IPS DF 4.7 (cell line): ENCODE results near the gene SURF6.
"Not testable (repeated sequence)": the region's sequence is repeated elsewhere in the genome, so short reads cannot be mapped to it uniquely, and the experiment has no call there.

Source experiments
- DNase-seq: peaks from one replicate; pipeline ENCODE4 v3.0.0-alpha.2; 2013; ENCODE audit warnings: low spot score; ENCODE audit errors: extremely low read depth

Gene SURF6

DNA sequence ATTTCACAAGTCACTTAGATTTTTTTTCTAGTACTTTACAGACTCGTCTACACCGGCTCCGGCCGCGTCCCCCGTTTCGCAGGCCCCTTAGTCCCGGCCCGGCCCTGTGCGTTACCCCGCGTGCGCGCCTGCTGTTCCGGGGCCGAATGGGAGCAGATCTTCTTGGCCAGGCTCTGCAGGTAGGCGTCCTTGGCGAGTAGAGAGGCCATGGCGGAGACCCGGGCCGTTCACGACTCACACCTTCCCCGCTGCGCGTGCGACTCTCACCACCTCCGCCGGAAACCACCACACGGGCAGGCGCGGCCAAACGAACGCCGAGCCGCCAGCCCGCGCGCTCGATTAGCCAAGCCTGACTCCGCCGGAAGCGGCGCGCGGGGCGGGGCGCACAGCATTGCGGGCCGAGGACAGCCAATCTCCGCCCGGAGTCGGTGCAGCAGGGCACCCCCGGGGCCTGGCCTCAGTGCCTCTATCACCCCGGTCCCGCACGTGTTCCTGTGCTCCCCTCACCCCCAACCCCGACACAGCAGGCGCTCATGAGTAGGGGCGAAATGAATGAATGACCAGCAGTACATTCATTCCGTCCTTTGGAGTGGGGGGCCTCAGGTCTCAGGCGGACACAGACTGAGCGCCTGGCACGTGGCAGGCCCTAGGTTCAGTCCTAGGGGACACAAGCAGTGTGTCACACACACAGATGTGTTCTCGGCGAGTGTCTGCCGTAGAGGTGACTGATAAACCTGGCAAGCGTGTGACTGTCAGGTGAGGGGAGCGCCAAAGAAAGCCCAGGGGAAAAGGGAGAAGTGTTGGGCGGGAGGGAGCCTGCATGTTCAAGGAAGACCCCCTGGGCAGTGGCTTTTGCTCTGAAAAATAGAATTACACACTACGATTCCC, at the start of gene SURF6:
SURF6 (minus strand) TSS at position 265 of the 888 bp plus-strand sequence; CDS start at position 209, 56 bp downstream.
- DNase-seq = no peak

DNA sequence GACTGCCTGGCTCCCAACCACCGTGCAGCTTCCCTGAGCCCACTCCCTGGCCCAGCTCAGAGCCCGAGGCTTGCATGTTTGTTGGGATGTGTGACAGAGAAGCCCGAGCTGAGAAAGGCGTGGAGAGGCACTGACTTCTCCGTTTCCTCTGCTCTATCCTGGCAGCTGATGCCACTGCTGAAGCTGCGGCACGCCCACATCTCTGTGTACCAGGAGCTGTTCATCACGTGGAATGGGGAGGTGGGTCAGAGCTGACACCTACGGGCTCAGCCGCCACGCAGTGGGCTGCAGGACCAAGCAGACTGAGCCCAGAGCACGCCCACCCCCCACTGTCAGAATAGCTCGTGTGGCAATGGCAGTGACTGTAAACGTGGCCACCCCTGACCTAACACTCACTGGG, 49.5 kb upstream of the SURF6 start:
- no peak for DNase-seq

DNA sequence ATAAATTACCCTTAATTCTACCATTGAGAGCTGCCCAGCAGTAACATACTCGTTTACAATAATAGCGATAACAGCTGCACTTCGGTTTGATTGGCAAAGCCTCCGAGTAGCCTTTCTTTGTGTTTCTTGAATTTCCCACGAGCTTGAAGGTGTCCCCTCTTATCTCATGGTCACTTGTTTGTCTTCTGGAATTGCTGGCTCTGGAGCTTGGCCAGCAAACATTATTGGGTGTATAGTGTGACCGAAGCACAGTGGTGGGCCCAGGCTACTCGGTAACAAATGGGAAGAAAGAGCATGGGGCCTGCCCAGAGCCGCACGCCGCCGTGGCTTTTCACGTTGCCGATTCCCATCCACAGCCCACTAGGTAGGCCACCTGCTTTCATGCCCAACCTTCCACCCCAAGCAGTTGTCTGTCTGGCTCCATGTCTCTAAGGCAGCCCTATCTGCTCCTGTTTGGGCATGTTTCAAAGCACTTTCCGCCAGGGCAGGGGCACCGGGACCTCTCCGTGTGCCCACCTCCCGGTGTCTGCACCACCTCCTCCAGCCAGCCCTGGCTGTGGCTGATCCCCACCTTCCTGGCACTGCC, 48.8 kb upstream of the SURF6 start:
- DNase-seq = no peak

GRCh38 chr9:133383438-133383837, 47.5 kb upstream of the SURF6 start:
- DNase-seq = no peak

- DNase-seq = no peak
Observed at GRCh38 chr9:133382507-133383141, 46.6 kb upstream of the SURF6 start.

GRCh38 chr9:133380734-133381133, 44.7 kb upstream of the SURF6 start:
- DNase-seq = no peak

DNA sequence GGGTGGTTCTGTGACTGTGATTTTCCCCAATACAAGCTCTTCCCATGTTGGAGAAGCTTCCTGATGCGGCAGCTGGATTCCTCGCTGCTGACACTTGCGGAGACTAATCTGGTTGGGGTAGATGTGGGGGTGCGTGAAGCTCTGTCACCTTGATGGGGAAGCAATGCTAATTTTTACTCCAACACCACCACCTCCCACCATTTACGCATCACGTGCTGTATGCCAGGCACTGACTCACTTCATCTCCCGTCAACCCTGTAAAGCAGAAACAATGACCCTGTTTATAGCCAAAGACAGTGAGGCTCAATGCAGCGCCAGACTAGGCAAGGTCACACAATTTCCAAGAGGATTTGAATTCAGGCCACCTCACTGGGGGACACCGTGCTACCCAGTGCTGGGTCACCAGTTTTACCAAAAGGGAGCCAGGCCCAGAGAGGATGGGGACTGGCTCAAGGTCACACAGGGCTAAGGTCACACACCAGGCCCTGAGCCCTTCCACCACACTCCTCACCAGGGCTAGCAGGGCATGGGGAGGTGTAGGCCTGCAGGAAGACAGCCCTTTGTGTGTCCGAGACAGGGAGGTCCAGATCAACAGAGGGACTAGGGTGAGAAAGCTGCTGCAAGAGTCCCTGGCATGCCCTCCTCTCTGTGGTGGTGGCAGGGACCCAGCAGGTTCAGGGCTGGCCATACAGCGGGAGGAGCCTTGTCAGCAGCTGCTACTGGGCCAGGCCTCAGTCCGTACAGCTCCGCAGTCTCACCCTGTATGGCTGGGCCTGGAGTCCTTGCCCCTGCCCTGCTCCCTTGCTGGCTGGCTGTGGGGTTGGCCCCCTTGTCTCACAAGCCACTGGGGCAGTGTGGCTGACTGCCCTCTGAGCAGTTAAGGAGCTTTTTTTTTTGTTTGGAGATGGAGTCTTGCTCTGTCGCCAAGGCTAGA, 43.4 kb upstream of the SURF6 start:
- DNase-seq = no peak

GRCh38 chr9:133378408-133378962, 42.5 kb upstream of the SURF6 start:
- no peak for DNase-seq

DNA sequence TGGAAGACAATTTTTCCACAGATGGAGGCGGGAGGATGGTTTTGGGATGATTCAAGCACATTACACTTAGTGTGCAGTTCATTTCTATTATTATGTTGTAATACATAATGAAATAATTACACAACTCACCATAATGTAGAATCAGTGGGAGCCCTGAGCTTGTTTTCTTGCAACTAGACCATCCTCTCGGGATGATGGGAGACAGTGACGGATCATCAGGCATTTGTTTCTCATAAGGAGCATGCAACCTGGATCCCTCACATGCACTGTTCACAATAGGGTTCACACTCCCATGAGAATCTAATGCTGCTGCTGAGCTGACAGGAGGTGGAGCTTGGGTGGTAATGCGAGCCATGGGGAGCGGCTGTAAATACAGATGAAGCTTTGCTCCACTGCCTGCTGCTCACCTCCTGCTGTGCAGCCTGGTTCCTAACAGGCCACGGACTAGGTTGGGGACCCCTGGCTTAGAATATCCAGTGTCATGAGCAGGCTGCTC, 41.8 kb upstream of the SURF6 start:
- no peak for DNase-seq

DNA sequence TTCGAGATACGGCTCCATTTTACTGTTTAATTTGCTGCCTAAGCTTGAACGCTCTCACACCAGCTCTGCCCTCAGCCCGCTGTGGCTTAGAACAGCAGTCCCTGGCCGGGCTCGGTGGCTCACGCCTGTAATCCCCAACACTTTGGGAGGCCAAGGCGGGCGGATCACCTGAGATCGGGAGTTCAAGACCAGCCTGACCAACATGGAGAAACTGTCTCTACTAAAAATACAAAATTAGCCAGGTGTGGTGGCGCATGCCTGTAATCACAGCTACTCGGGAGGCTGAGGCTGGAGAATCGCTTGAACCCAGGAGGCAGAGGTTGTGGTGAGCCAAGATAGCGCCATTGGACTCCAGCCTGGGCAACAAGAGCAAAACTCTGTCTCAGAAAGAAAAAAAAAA, 41.3 kb upstream of the SURF6 start:
- not testable (repeated sequence) for DNase-seq

GRCh38 chr9:133375724-133376654, 40.0 kb upstream of the SURF6 start, which contains the start of the genes STKLD1 and SURF4:
Gene STKLD1, plus strand, starts transcription at chr9:133376366. Its CDS starts 108 bp downstream, at chr9:133376474.
Gene SURF4, minus strand, starts transcription at chr9:133376060. Its CDS starts 91 bp downstream, at chr9:133375969.
- no peak for DNase-seq

DNA sequence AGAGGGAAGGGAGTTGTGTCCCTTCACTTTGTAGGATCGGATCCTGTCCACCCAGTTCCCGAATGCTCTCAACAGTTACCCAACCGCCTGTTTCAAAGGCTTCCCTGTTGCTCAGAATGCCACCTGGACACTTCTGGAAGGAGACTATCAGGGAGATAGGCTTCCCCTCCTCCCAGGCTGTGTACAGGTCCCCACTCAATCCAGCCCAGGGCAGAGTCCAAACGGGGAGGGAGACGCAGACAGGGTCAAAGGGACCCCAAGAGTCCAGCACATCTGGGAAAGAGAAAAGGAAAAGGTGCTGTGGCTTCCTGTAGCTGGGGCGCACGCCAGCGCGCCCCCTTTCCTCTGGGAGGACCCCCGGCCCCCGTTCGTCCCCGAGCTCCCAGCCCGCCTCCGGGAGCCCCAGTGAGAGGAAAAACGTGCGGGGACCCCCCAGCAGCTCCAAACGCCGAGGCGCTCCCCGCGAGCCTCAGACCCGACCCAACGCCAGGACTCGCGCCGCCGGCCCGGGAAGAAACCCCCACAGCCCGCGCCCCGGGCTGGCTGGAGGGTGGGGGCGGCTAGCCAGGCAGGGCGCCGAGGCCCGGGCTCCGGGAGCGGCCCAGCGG, 39.2 kb upstream of the SURF6 start:
- no peak for DNase-seq

DNA sequence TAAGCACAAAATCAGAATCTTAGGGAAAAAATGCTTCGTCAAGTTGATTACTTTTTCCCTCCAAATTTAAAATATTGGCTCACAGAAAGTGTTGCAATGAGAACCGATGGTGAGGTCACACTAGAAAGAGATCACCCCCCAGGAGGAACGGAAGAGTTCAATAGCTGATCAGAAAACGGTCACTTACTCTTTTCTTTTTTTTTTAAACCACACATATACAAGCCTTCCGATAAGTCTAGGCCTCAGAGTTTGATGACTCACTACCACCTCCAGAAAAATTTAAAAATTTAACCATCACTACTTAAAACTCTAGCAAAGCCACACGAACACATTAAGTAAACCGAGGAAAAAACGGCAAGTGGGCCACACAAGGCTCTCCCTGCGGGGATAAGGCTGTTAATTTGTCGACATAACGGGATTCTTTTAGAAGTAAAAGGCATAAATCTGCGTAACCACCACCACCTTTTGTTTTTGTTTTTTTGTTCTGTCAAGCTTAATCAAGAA, 38.7 kb upstream of the SURF6 start:
- DNase-seq = no peak

DNA sequence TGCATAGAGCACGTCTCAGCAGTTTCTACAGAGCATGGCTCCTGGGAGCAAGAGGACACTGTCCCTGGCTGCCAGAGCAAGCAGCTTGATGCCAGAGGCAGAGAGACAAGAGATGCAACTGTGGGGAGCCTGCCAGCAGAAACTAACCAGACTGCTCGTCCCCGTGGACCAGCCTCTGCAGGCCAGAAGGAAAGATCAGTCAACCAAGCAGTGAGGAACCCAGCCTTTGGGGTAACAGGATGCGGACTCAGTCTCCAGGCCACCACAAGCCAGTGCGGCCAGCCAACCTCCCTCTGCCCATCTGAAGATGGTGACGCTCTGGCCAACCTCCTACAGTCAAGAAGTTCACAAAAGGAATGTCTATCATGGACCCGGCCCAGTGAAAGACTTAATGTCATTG, 36.2 kb upstream of the SURF6 start:
- no peak for DNase-seq

- DNase-seq = no peak
Observed at GRCh38 chr9:133371261-133371711, 35.3 kb upstream of the SURF6 start.

- DNase-seq = no peak
Observed at GRCh38 chr9:133370685-133371084, 34.7 kb upstream of the SURF6 start.

DNA sequence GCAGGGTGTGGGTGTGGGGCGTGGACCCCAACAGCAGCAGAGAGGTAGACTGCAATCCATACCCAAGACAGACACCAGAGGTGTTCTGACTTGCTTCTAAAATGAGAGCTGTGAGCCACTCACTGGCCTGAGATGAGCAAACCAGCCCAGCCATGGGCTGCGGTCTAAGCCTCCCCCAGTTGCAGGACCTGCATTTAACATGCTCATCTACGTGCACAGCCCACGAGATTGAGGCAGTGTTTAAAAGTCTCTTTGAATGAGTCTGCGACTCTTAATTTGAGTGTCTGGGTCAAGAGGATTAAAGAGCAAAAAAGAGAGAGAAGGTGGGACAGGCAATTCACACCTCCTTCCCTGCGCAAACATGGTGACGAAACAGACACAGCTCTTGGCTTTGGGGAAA, 33.9 kb upstream of the SURF6 start:
- DNase-seq = no peak

GRCh38 chr9:133369422-133369821, 33.4 kb upstream of the SURF6 start:
- DNase-seq = no peak
